ENCODE data around the gene CARD18. TPM values are rescaled to one million over a fixed set of nuclear protein-coding genes. Genes with fewer than 3 reads are reported as not detected.

CARD18 gene
- total and polyA plus RNA-seq, 2 of the 13 experiments (the other 11 are each of a cell fraction or from before 2014, with no cell fraction given): not detected

GRCh38 chr11:105183426-105183825, 43.9 kb upstream of the CARD18 start (continued):
- TF ChIP-seq SNAI1 (CRISPR knock-in tag; IDR thresholded peaks at IDR 0.05; ENCODE audit: borderline replicate concordance): no peak
- TF ChIP-seq KLF15 (CRISPR knock-in tag; IDR thresholded peaks at IDR 0.05; ENCODE audit: borderline replicate concordance): no peak
- TF ChIP-seq FOXK2 (IDR thresholded peaks at IDR 0.05): no peak
- TF ChIP-seq HOXA3 (CRISPR knock-in tag; IDR thresholded peaks at IDR 0.05): no peak
- no peak for TF ChIP-seq ZNF337 (CRISPR knock-in tag; IDR thresholded peaks at IDR 0.05; ENCODE audit: borderline replicate concordance, low read depth)
- no peak for TF ChIP-seq NFYB (CRISPR knock-in tag; IDR thresholded peaks at IDR 0.05)
- no peak for TF ChIP-seq ZNF597 (CRISPR knock-in tag; IDR thresholded peaks at IDR 0.05)
- TF ChIP-seq HCFC1 (IDR thresholded peaks at IDR 0.05; ENCODE audit: low read depth, low read length): no peak
- no peak for TF ChIP-seq PLSCR1 (CRISPR knock-in tag; IDR thresholded peaks at IDR 0.05; ENCODE audit: borderline replicate concordance)
- TF ChIP-seq JUN (CRISPR knock-in tag; IDR thresholded peaks at IDR 0.05): no peak
- TF ChIP-seq ATF7-NPFF (CRISPR knock-in tag; IDR thresholded peaks at IDR 0.05; ENCODE audit: low read depth): no peak

GRCh38 chr11:105181521-105181920, 42.0 kb upstream of the CARD18 start:
- peaks cover 11% of the 10 kb centered on the region for H3K4me1 ChIP-seq (ENCODE audit: insufficient read depth, low read length)
- no peak for FAIRE-seq
- no peaks in the 10 kb centered on the region for H4K20me1 ChIP-seq (ENCODE audit: insufficient read depth, low read length)
- H3K79me2 ChIP-seq (ENCODE audit: insufficient read depth, low read length): no peaks in the 10 kb centered on the region
- no peak overlapping the region for H2AFZ ChIP-seq (ENCODE audit: low read length)
- intact Hi-C loops (cut with micrococcal nuclease; ENCODE audit: unreplicated experiment) (no loop called here), in situ Hi-C loops (cut with HindIII; ENCODE audit: extremely low pct_ligation_motif_present, low pct_unique_long_range_greater_than_20kb) (no loop called here)
- no peak overlapping the region for H3K4me2 ChIP-seq (ENCODE audit: low read depth, low read length)
- BruUV-seq (replicated peaks): no TSS peak
- no peak for TF ChIP-seq ZNF136 (CRISPR knock-in tag; IDR thresholded peaks at IDR 0.05; ENCODE audit: low read depth)
- TF ChIP-seq PAWR (CRISPR knock-in tag; IDR thresholded peaks at IDR 0.05; ENCODE audit: borderline replicate concordance): no peak
- TF ChIP-seq ZBTB14 (CRISPR knock-in tag; IDR thresholded peaks at IDR 0.05): no peak
- no peak for TF ChIP-seq MTF1 (CRISPR knock-in tag; IDR thresholded peaks at IDR 0.05)
- no peak for TF ChIP-seq ZNF235 (CRISPR knock-in tag; IDR thresholded peaks at IDR 0.05; ENCODE audit: borderline replicate concordance)
- TF ChIP-seq FUBP1 (CRISPR knock-in tag; IDR thresholded peaks at IDR 0.05; ENCODE audit: borderline replicate concordance): no peak
- TF ChIP-seq ZNF597 (CRISPR knock-in tag; IDR thresholded peaks at IDR 0.05): no peak
- no peak for TF ChIP-seq AGO2 (optimal IDR thresholded peaks at IDR 0.05; ENCODE audit: low read depth, low read length)
- no peak overlapping the region for H3K4me3 ChIP-seq (replicated peaks in 1 of 3; ENCODE audit: insufficient read depth in 1 of 3, low read depth in 2 of 3, low read length in 3 of 3)
- ChIA-PET CTCF (ENCODE audit: low intra/inter-chr PET ratio, low total read pairs) (no interaction called here), POLR2A (no interaction called here)
- 89% methylated on average over 1 of the region's 1 CpG for WGBS (ENCODE audit: low lambda C conversion rate)
- no peaks in the 10 kb centered on the region for H3K9me3 ChIP-seq (ENCODE audit: low read length)
- H3K27me3 ChIP-seq (ENCODE audit: control insufficient read depth in 1 of 2, insufficient read depth in 2 of 2, low read length in 2 of 2): no peaks in the 10 kb centered on the region
- H3K9ac ChIP-seq (ENCODE audit: insufficient read depth, low read depth, low read length): no peak overlapping the region
- H3K27ac ChIP-seq (ENCODE audit: extremely low read length, insufficient read depth, low read length): no peak overlapping the region
- DNase-seq (ENCODE audit: low spot score): no peak
- no peak for ATAC-seq
- no peaks in the 10 kb centered on the region for H3K36me3 ChIP-seq (replicated peaks in 1 of 2; ENCODE audit: control insufficient read depth in 1 of 2, insufficient read depth in 2 of 2, low read length in 2 of 2)

Measured in HepG2 (cell line).